WTC11 (cell line): ENCODE data around the gene RASL10A.

Experiments
- ARID4B ChIP-seq: sonication (generic); formaldehyde crosslinking; IDR thresholded peaks from 2 replicates; pipeline ENCODE4 v1.8.0; 2023; ENCODE audit warnings: missing genetic modification reagents, mild to moderate bottlenecking, borderline replicate concordance
- CBFB ChIP-seq: sonication (generic); formaldehyde crosslinking; IDR thresholded peaks from 2 replicates; pipeline ENCODE4 v1.8.1; 2022; ENCODE audit warnings: mild to moderate bottlenecking, low read depth, missing genetic modification reagents
- CTCF ChIP-seq: fragments of 200-600 bp; IDR thresholded peaks from 2 replicates; pipeline ENCODE4 v1.8.0; 2022; ENCODE audit warnings: antibody characterized with exemption
- E2F4 ChIP-seq: sonication (generic); formaldehyde crosslinking; IDR thresholded peaks from 2 replicates; pipeline ENCODE4 v1.8.1; 2022; ENCODE audit warnings: low read depth, mild to moderate bottlenecking, moderate library complexity, missing genetic modification reagents, borderline replicate concordance
- ESRRA ChIP-seq: sonication (generic); formaldehyde crosslinking; IDR thresholded peaks from 2 replicates; pipeline ENCODE4 v1.8.1; 2022; ENCODE audit warnings: mild to moderate bottlenecking, missing genetic modification reagents, borderline replicate concordance
- FOXK1 ChIP-seq: sonication (generic); formaldehyde crosslinking; IDR thresholded peaks from 2 replicates; pipeline ENCODE4 v1.8.0; 2022; ENCODE audit warnings: mild to moderate bottlenecking, moderate library complexity, missing genetic modification reagents
- NR2C2 ChIP-seq: sonication (generic); formaldehyde crosslinking; IDR thresholded peaks from 2 replicates; pipeline ENCODE4 v1.8.0; 2022; ENCODE audit warnings: mild to moderate bottlenecking, missing genetic modification reagents
- STAT6 ChIP-seq: sonication (generic); formaldehyde crosslinking; conservative IDR thresholded peaks from 2 replicates; pipeline ENCODE4 v1.8.1; 2023; ENCODE audit warnings: mild to moderate bottlenecking, low read depth, missing genetic modification reagents, moderate library complexity
- ZNF138 ChIP-seq: sonication (generic); formaldehyde crosslinking; conservative IDR thresholded peaks from 2 replicates; pipeline ENCODE4 v1.8.1; 2022; ENCODE audit warnings: mild to moderate bottlenecking, moderate library complexity, missing genetic modification reagents
- ZNF281 ChIP-seq: sonication (generic); formaldehyde crosslinking; IDR thresholded peaks from 2 replicates; pipeline ENCODE4 v1.8.0; 2023; ENCODE audit warnings: mild to moderate bottlenecking, missing genetic modification reagents
- ZNF416 ChIP-seq: fragments of 250-450 bp; sonication (Bioruptor Pico); IDR thresholded peaks from 2 replicates; pipeline ENCODE4 v1.9.0; 2021; ENCODE audit warnings: mild to moderate bottlenecking, inconsistent platforms
- ZNF532 ChIP-seq: fragments of 250-450 bp; sonication (Bioruptor Pico); IDR thresholded peaks from 2 replicates; pipeline ENCODE4 v1.9.0; 2021; ENCODE audit warnings: mild to moderate bottlenecking, borderline replicate concordance

- TF ChIP-seq STAT6 (no peak), CTCF (no peak), ZNF281 (CRISPR knock-in tag) (no peak), CBFB (CRISPR knock-in tag) (no peak), ZNF138 (CRISPR knock-in tag) (no peak), ESRRA (CRISPR knock-in tag) (no peak), FOXK1 (CRISPR knock-in tag) (no peak), E2F4 (CRISPR knock-in tag) (no peak), ZNF416 (CRISPR knock-in tag) (no peak), ARID4B (CRISPR knock-in tag) (no peak), ZNF532 (CRISPR knock-in tag) (no peak), NR2C2 (CRISPR knock-in tag) (no peak)
Measured at GRCh38 chr22:29331213-29331612, 15.7 kb upstream of the RASL10A start.
